ENCODE data around the gene TSTD2. TPM values are rescaled to one million over a fixed set of nuclear protein-coding genes. Genes with fewer than 3 reads are reported as not detected.

Gene TSTD2
- 16.8 to 19.6 TPM (median 18.3 TPM) in 3 replicates for total RNA-seq (2021)
- Bru-seq, nascent RNA, result percentile 86 among the genes with signal in this experiment
- long read RNA-seq, experiment 1, full-length matches to known transcripts, result 75 of 97 reads
- long read RNA-seq, experiment 1, partial matches to known transcripts, result 6 of 97 reads
- long read RNA-seq, experiment 1, other reads (novel, unspliced or antisense), result 16 of 97 reads
- long read RNA-seq, experiment 2, full-length matches to known transcripts, result 9 of 14 reads
- long read RNA-seq, experiment 2, partial matches to known transcripts, result 5 of 14 reads
- long read RNA-seq, experiment 2, other reads (novel, unspliced or antisense), result 0 of 14 reads
- long read RNA-seq, experiment 3, full-length matches to known transcripts, result 3 of 13 reads
- long read RNA-seq, experiment 3, partial matches to known transcripts, result 0 of 13 reads
- long read RNA-seq, experiment 3, other reads (novel, unspliced or antisense), result 10 of 13 reads

- ChIA-PET CTCF (interaction anchor here (0.5 to 2.5 kb wide), 12 partner anchors 18 to 326 kb away, joined by 3 to 20 read pairs (median 4); partner anchors contain the start of genes CCDC180 and TMOD1), POLR2A (interaction anchor here (0.6 to 2.0 kb wide), 9 partner anchors 10 to 779 kb away, joined by 3 to 6 read pairs (median 3); partner anchors contain the start of genes TBC1D2, TMOD1 and ZNF782)
- no peaks in the 10 kb centered on the region for H3K36me3 Mint-ChIP-seq
- peak within 1 kb of the TSS; percentile 100 for H3K27ac Mint-ChIP-seq
- peak; percentile 94 for DNase-seq (ENCODE audit: low spot score)
- H3K4me3 Mint-ChIP-seq, result peak within 1 kb of the TSS; percentile 98
- peak; percentile 92 for ATAC-seq
- no peaks in the 10 kb centered on the region for H3K9me3 Mint-ChIP-seq
- H3K4me1 Mint-ChIP-seq, result peaks cover 48% of the 10 kb centered on the region
- no peaks in the 10 kb centered on the region for H3K27me3 Mint-ChIP-seq (ENCODE audit: low read depth)
- TF ChIP-seq ZNF138 (CRISPR knock-in tag; conservative IDR thresholded peaks at IDR 0.05) (no peak), ATF2 (CRISPR knock-in tag; IDR thresholded peaks at IDR 0.05; ENCODE audit: borderline replicate concordance, low read depth) (no peak), ZNF263 (CRISPR knock-in tag; IDR thresholded peaks at IDR 0.05; ENCODE audit: low read depth) (no peak), ZNF219 (CRISPR knock-in tag; IDR thresholded peaks at IDR 0.05; ENCODE audit: borderline replicate concordance) (no peak), CDX4 (CRISPR knock-in tag; IDR thresholded peaks at IDR 0.05; ENCODE audit: borderline replicate concordance) (no peak), TEAD1 (CRISPR knock-in tag; IDR thresholded peaks at IDR 0.05) (peak; percentile 55; the same call in 1 of the 2 replicates), GTF2I (CRISPR knock-in tag; conservative IDR thresholded peaks at IDR 0.05) (no peak), ERG (CRISPR knock-in tag; IDR thresholded peaks at IDR 0.05) (no peak), ZBTB21 (CRISPR knock-in tag; IDR thresholded peaks at IDR 0.05; ENCODE audit: borderline replicate concordance) (peak; percentile 87; the same call in 1 of the 2 replicates), ATF6 (CRISPR knock-in tag; IDR thresholded peaks at IDR 0.05) (no peak), TCF7 (CRISPR knock-in tag; IDR thresholded peaks at IDR 0.05; ENCODE audit: low read depth) (0 out of 2 replicates have a peak, but pooled peaks have one; percentile 50), CREM (CRISPR knock-in tag; IDR thresholded peaks at IDR 0.05) (peak; percentile 86)
- TF ChIP-seq, protein P1, sequence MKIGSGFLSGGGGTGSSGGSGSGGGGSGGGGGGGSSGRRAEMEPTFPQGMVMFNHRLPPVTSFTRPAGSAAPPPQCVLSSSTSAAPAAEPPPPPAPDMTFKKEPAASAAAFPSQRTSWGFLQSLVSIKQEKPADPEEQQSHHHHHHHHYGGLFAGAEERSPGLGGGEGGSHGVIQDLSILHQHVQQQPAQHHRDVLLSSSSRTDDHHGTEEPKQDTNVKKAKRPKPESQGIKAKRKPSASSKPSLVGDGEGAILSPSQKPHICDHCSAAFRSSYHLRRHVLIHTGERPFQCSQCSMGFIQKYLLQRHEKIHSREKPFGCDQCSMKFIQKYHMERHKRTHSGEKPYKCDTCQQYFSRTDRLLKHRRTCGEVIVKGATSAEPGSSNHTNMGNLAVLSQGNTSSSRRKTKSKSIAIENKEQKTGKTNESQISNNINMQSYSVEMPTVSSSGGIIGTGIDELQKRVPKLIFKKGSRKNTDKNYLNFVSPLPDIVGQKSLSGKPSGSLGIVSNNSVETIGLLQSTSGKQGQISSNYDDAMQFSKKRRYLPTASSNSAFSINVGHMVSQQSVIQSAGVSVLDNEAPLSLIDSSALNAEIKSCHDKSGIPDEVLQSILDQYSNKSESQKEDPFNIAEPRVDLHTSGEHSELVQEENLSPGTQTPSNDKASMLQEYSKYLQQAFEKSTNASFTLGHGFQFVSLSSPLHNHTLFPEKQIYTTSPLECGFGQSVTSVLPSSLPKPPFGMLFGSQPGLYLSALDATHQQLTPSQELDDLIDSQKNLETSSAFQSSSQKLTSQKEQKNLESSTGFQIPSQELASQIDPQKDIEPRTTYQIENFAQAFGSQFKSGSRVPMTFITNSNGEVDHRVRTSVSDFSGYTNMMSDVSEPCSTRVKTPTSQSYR (CRISPR knock-in tag; IDR thresholded peaks at IDR 0.05), result no peak
- TF ChIP-seq, protein P2, sequence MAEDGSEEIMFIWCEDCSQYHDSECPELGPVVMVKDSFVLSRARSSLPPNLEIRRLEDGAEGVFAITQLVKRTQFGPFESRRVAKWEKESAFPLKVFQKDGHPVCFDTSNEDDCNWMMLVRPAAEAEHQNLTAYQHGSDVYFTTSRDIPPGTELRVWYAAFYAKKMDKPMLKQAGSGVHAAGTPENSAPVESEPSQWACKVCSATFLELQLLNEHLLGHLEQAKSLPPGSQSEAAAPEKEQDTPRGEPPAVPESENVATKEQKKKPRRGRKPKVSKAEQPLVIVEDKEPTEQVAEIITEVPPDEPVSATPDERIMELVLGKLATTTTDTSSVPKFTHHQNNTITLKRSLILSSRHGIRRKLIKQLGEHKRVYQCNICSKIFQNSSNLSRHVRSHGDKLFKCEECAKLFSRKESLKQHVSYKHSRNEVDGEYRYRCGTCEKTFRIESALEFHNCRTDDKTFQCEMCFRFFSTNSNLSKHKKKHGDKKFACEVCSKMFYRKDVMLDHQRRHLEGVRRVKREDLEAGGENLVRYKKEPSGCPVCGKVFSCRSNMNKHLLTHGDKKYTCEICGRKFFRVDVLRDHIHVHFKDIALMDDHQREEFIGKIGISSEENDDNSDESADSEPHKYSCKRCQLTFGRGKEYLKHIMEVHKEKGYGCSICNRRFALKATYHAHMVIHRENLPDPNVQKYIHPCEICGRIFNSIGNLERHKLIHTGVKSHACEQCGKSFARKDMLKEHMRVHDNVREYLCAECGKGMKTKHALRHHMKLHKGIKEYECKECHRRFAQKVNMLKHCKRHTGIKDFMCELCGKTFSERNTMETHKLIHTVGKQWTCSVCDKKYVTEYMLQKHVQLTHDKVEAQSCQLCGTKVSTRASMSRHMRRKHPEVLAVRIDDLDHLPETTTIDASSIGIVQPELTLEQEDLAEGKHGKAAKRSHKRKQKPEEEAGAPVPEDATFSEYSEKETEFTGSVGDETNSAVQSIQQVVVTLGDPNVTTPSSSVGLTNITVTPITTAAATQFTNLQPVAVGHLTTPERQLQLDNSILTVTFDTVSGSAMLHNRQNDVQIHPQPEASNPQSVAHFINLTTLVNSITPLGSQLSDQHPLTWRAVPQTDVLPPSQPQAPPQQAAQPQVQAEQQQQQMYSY (CRISPR knock-in tag; IDR thresholded peaks at IDR 0.05), result no peak
- TF ChIP-seq, protein P3, sequence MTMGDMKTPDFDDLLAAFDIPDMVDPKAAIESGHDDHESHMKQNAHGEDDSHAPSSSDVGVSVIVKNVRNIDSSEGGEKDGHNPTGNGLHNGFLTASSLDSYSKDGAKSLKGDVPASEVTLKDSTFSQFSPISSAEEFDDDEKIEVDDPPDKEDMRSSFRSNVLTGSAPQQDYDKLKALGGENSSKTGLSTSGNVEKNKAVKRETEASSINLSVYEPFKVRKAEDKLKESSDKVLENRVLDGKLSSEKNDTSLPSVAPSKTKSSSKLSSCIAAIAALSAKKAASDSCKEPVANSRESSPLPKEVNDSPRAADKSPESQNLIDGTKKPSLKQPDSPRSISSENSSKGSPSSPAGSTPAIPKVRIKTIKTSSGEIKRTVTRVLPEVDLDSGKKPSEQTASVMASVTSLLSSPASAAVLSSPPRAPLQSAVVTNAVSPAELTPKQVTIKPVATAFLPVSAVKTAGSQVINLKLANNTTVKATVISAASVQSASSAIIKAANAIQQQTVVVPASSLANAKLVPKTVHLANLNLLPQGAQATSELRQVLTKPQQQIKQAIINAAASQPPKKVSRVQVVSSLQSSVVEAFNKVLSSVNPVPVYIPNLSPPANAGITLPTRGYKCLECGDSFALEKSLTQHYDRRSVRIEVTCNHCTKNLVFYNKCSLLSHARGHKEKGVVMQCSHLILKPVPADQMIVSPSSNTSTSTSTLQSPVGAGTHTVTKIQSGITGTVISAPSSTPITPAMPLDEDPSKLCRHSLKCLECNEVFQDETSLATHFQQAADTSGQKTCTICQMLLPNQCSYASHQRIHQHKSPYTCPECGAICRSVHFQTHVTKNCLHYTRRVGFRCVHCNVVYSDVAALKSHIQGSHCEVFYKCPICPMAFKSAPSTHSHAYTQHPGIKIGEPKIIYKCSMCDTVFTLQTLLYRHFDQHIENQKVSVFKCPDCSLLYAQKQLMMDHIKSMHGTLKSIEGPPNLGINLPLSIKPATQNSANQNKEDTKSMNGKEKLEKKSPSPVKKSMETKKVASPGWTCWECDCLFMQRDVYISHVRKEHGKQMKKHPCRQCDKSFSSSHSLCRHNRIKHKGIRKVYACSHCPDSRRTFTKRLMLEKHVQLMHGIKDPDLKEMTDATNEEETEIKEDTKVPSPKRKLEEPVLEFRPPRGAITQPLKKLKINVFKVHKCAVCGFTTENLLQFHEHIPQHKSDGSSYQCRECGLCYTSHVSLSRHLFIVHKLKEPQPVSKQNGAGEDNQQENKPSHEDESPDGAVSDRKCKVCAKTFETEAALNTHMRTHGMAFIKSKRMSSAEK (CRISPR knock-in tag; IDR thresholded peaks at IDR 0.05; ENCODE audit: borderline replicate concordance), result no peak
Measured at GRCh38 chr9:97632985-97633858, at the start of gene TSTD2, which contains the start of gene NCBP1. Gene TSTD2, minus strand, starts transcription at chr9:97633368. Its CDS starts 5,806 bp downstream, at chr9:97627562. Gene NCBP1, plus strand, starts transcription at chr9:97633821. Its CDS starts 61 bp downstream, at chr9:97633882.
